Upper lobe of left lung (tissue), 6 donors: ENCODE data around the gene HGS. TPM values are rescaled to one million over a fixed set of nuclear protein-coding genes. Genes with fewer than 3 reads are reported as not detected.
A peak's percentile ranks its signal among the peaks of the same experiment; 100 is the strongest.

ENCODE experiments used
- ATAC-seq, 2 donors: fragments of 200-7000 bp; cut with Tn5 transposase; one replicate each; pipeline ENCODE4 v1.9.1; 2022; ENCODE audit warnings: mild to moderate bottlenecking in 2 of 2, moderate library complexity in 2 of 2; ENCODE audit not compliant: low FRiP score in 2 of 2
- DNase-seq, 2 donors: peaks; one replicate each; pipeline ENCODE4 v3.0.0-alpha.2; 2019 to 2020
- H3K27ac ChIP-seq, 4 donors: fragments of 200-600 bp; sonication (generic); one replicate each; pipeline ENCODE4 v1.5.1; 2016 to 2019
- H3K27me3 ChIP-seq, 4 donors: fragments of 200-600 bp; sonication (generic); one replicate each; pipeline ENCODE4 v1.5.1; 2017 to 2019
- H3K36me3 ChIP-seq, 4 donors: fragments of 200-600 bp; sonication (generic); one replicate each; pipeline ENCODE4 v1.5.1; 2016 to 2019
- H3K4me1 ChIP-seq, 4 donors: fragments of 200-600 bp; sonication (generic); one replicate each; pipeline ENCODE4 v1.5.1; 2018 to 2019
- H3K4me3 ChIP-seq, 4 donors: fragments of 200-600 bp; sonication (generic); one replicate each; pipeline ENCODE4 v1.5.1; 2017 to 2019; ENCODE audit warnings: mild to moderate bottlenecking in 2 of 4, moderate library complexity in 1 of 4
- H3K9me3 ChIP-seq, 4 donors: fragments of 200-600 bp; sonication (generic); one replicate each; pipeline ENCODE4 v1.5.1; 2018 to 2019
- EP300 ChIP-seq, 4 donors: sonication (generic); formaldehyde crosslinking; IDR thresholded peaks; one replicate each; pipeline ENCODE4 v1.5.1; 2017; ENCODE audit warnings: antibody characterized with exemption in 4 of 4, control low read depth in 2 of 4
- POLR2A ChIP-seq, 4 donors: fragments of 450-650 bp; IDR thresholded peaks; one replicate each; pipeline ENCODE4 v1.5.1; 2016 to 2017; ENCODE audit warnings: antibody characterized with exemption in 4 of 4, mild to moderate bottlenecking in 2 of 4
- POLR2AphosphoS5 ChIP-seq, 2 donors: sonication (generic); formaldehyde crosslinking; IDR thresholded peaks; one replicate each; pipeline ENCODE4 v1.5.1; 2017; ENCODE audit warnings: antibody characterized with exemption in 2 of 2
- WGBS, 2 donors: methylation state at CpG; one replicate each; pipeline ENCODE4 v1.1.5; 2017 to 2018; 5-methylcytosine and 5-hydroxymethylcytosine counted together
- total RNA-seq, 6 donors: library from RNA; depleted of rRNA in 4 of 6; stranded (reverse); fragments of >200 nt in 4 of 6; gene quantifications; one replicate each; pipeline versions ENCODE4 v1.1.0 to v1.2.1, GENCODE V29; 2016 to 2021
- TF ChIP-seq, protein P1 (sequence below), 6 experiments: fragments of 450-650 bp in 4 of 6; fragments of 200-600 bp in 2 of 6; sonication (generic) in 2 of 6; IDR thresholded peaks; one replicate each; pipeline ENCODE4 v1.5.1; 2016 to 2019; ENCODE audit warnings: antibody characterized with exemption in 6 of 6
- donor health status: DM: no; HTN: no; CAD: no; lungs with moderate emphysema.
- donor health status: DM: no; HTN: yes; CAD: no; lungs with severe emphysema.

HGS gene
- total RNA-seq, 6 donors from 2014 or later: 74.7 to 164 (median 108) TPM

DNA sequence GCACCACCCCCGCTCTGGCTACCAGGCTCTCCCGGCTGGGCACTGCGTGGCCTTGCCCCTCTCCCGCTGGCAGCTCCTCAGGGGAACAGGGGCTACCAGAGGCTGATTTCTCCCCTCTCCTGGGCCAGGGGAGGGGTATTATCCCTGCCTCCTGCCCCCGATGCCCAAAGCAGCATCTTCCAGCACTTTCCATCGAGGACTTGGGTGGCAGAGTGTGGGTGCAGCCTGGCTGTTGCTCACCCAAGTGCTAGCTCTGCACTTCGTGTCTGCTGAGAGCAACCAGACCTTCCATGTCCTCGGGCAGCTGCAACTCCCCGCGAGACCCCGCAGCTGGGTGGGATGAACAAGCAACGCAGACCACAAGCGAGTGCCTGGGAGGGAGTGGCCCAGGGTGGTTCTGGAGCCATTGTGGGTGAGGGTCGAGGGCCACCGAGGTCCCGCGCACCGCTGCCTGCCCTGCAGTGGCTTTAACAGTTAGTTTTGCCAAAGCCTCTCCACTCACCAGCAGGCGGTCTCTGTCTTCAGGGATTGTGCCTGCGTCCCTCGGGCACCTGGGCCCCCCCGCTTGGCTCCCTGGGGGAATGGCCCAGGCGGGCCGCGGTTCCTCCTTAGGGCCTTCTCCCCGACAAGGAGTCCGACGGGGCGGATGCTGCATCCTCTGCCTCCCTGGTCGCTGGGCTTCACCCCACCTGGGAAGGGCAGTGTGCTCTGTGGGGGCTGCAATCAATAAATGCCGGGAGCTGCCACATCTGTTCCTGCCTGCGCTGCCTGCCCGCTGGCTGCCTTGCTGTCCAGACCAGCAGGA, 36.7 kb downstream of the HGS start:
- Histone ChIP-seq H3K4me3 (no peak overlapping the region), H3K9me3 (no peaks in the 10 kb centered on the region), H3K4me1 (peaks cover 5 to 18% (median 13%) of the 10 kb centered on the region in 4 donors), H3K36me3 (peaks cover 0 to 7% (median 2%) of the 10 kb centered on the region in 4 donors), H3K27me3 (no peaks in the 10 kb centered on the region), H3K27ac (no peak overlapping the region)
- WGBS, 2 donors: 94 to 97% methylated on average over 9 to 23 of the region's 33 CpGs
- ATAC-seq (no peak), DNase-seq (peak in 1 of 2 donors; percentile 76)
- TF ChIP-seq POLR2A (IDR thresholded peaks at IDR 0.05) (no peak), POLR2AphosphoS5 (IDR thresholded peaks at IDR 0.05) (no peak), EP300 (IDR thresholded peaks at IDR 0.05) (no peak)
- TF ChIP-seq, protein P1, sequence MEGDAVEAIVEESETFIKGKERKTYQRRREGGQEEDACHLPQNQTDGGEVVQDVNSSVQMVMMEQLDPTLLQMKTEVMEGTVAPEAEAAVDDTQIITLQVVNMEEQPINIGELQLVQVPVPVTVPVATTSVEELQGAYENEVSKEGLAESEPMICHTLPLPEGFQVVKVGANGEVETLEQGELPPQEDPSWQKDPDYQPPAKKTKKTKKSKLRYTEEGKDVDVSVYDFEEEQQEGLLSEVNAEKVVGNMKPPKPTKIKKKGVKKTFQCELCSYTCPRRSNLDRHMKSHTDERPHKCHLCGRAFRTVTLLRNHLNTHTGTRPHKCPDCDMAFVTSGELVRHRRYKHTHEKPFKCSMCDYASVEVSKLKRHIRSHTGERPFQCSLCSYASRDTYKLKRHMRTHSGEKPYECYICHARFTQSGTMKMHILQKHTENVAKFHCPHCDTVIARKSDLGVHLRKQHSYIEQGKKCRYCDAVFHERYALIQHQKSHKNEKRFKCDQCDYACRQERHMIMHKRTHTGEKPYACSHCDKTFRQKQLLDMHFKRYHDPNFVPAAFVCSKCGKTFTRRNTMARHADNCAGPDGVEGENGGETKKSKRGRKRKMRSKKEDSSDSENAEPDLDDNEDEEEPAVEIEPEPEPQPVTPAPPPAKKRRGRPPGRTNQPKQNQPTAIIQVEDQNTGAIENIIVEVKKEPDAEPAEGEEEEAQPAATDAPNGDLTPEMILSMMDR (IDR thresholded peaks at IDR 0.05): no peak

DNA sequence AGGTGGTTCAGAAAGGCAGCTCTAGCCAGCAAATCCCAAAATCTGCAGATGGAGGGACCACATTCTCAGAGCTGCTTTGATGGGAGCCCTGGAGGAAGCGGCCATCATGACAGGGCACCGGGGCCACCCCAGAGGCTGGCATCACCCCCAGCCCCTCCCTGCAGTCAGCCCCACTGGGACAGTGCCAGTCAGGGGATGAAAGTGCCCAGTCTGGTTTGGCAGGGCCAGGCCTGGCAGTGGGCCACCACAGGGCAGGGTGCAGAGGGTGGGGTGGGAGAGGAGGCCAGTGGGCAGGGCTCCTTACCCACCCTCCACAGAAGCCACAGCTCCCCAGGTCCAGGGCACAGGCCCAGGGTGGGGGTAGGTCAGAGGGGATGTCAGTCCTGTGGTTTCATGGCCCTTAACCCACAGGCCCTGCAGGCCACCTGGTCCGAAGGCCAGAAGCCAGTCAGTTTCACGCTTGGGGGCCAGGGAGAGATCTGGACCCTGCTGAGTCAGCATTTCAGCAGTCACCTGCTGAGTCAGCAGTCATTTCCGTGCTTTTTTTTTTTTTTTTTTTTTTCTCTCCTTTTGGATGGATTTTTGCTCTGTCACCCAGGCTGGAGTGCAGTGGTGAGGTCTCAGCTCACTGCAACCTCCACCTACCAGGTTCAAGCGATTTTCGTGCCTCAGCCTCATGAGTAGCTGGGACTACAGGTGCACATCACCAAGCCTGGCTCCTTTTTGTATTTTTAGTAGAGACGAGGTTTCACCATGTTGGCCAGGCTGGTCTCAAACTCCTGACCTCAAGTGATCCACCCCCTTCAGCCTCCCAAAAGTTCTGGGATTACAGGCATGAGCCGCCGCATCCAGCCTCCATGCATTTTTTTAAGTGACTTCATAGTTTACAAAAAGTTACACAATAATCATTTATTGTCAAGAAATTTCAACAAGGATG, 38.6 kb downstream of the HGS start:
- peak in 1 of 4 donors; percentile 19 for TF ChIP-seq POLR2A (IDR thresholded peaks at IDR 0.05)
- peak in 1 of 4 donors; percentile 61 for TF ChIP-seq EP300 (IDR thresholded peaks at IDR 0.05)
- TF ChIP-seq POLR2AphosphoS5 (IDR thresholded peaks at IDR 0.05): peak; percentile 38 to 42
- TF ChIP-seq, protein P1 (IDR thresholded peaks at IDR 0.05): peak in 1 of 6 experiments; percentile 11
- 42 to 50% methylated on average over 8 to 10 of the region's 10 CpGs for WGBS, 2 donors
- peak; percentile 62 to 93 for ATAC-seq
- no peaks in the 10 kb centered on the region for H3K9me3 ChIP-seq
- H3K27ac ChIP-seq: peak overlapping the region in 1 of 4 donors; percentile 31
- H3K4me3 ChIP-seq: no peak overlapping the region
- H3K27me3 ChIP-seq: no peaks in the 10 kb centered on the region
- DNase-seq: peak; percentile 82 to 92
- H3K4me1 ChIP-seq: peaks cover 5 to 18% (median 13%) of the 10 kb centered on the region in 4 donors
- peaks cover 0 to 7% (median under 1%) of the 10 kb centered on the region in 4 donors for H3K36me3 ChIP-seq

DNA sequence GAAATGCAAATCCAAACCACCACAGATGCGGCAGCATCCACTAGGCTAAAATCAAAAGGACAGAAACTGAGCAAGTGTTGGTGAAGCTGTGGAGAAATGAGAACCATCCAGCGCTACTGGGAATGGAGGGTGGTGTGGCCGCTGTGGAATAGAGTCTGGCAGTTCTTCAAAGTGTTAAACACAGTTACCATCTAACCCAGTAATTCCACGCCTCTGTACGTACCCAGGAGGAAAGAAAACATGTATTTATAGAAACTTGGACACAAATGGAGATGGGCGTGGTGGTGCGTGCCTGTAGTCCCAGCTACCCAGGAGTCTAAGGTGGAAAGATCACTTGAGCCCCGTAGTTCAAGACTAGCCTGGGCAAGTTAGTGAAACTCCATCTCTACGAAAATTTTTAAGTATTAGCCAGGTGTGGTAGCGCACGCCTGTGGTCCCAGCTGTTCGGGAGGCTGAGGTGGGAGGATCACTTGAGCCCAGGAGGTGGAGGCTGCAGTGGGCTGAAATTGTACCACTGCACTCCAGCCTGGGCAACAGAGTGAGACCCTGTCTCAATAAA, 39.9 kb downstream of the HGS start:
- H3K4me1 ChIP-seq: peaks cover 5 to 18% (median 13%) of the 10 kb centered on the region in 4 donors
- DNase-seq: no peak
- H3K9me3 ChIP-seq: no peaks in the 10 kb centered on the region
- TF ChIP-seq EP300 (IDR thresholded peaks at IDR 0.05) (no peak), POLR2A (IDR thresholded peaks at IDR 0.05) (no peak), POLR2AphosphoS5 (IDR thresholded peaks at IDR 0.05) (no peak)
- TF ChIP-seq, protein P1 (IDR thresholded peaks at IDR 0.05): no peak
- peaks cover 0 to 4% (median 0%) of the 10 kb centered on the region in 4 donors for H3K36me3 ChIP-seq
- no peak for ATAC-seq
- no peak overlapping the region for H3K4me3 ChIP-seq
- H3K27ac ChIP-seq: no peak overlapping the region
- 47 to 53% methylated on average over 12 of the region's 12 CpGs for WGBS, 2 donors
- no peaks in the 10 kb centered on the region for H3K27me3 ChIP-seq

DNA sequence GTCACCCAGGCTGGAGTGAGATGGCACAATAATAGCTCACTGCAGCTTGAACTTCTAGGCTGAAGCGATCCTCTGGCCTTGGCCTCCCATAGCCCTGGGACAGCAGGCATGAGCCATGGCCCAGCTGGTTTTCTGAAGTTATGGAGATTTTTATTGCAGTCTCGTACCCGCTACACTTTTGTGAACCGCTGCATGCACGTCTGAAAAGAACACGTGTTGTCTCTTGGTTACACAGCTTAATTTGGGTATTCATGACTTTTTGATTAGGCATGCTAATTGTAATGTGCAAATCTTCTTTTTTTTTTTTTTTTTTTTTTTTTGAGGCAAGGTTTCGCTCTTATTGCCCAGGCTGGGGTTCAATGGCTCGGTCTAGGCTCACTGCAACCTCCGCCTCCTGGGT, 41.6 kb downstream of the HGS start:
- Histone ChIP-seq H3K36me3 (no peaks in the 10 kb centered on the region), H3K9me3 (no peaks in the 10 kb centered on the region), H3K27me3 (no peaks in the 10 kb centered on the region), H3K4me3 (no peak overlapping the region), H3K4me1 (peaks cover 5 to 18% (median 13%) of the 10 kb centered on the region in 4 donors), H3K27ac (no peak overlapping the region)
- 89 to 94% methylated on average over 9 of the region's 9 CpGs for WGBS, 2 donors
- DNase-seq: no peak
- TF ChIP-seq EP300 (IDR thresholded peaks at IDR 0.05) (no peak), POLR2AphosphoS5 (IDR thresholded peaks at IDR 0.05) (no peak), POLR2A (IDR thresholded peaks at IDR 0.05) (no peak)
- TF ChIP-seq, protein P1 (IDR thresholded peaks at IDR 0.05): no peak
- no peak for ATAC-seq
